ENCODE measurements around the gene ADGRG3.

GRCh38 chr16:57630931-57631845 lies 36.9 kb upstream of the ADGRG3 start:
- TF ChIP-seq POLR2A (IDR thresholded peaks at IDR 0.05): no peak
- TF ChIP-seq CTCF (IDR thresholded peaks at IDR 0.05): no peak

Measured in thyroid gland (tissue), 4 donors.